Retina (tissue), 1 donor: ENCODE results near the gene HDAC9.

Experiments
- DNase-seq: peaks from one replicate; pipeline ENCODE4 v3.0.0-alpha.2; 2016

Gene HDAC9

DNA sequence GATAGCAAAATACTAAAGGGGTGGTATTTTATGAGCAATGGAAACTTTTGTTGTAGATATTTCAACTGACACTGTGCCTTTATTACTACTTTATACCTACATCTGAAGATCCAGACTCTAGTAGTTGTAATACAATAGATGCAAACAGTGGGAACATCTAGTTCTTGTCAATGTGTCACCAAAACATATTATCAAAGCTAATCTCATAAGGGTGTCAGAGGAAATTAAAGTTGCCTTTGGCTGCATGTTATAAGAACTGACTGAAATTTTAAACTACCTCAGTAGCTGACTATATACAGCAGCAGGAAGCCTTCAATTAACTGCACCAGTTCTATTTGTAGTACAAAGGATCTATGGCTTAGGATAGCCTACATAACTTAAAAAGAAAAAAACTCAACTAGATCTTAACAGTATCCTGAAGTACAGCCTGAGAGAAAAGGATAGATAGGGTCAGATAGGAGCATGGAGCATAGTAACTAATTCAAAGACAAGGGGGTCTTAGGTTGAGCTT is 30.9 kb downstream of the HDAC9 start:
- no peak for DNase-seq

DNA sequence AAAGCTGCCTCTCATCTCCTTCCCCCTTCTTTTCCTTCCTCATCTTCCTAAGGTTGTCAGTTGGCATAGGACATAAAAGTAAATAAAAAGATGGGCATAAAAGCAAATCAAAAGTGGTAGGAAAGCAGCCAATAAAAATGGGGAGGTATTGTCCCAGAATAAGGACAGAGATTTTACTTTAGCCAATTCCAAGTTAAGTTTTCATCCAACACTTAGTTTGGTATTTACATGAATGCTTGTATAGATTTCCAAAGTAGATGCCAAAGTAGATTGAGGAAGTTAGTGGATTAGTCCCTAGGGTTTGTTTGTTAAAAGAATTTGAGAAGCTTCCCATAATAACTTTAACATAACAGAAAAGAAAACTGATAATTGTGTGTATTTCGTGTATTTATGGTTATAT is 33.7 kb downstream of the HDAC9 start:
- no peak for DNase-seq

- DNase-seq: no peak
These were observed 35.0 kb downstream of the HDAC9 start for GRCh38 chr7:18530224-18531179.

DNA sequence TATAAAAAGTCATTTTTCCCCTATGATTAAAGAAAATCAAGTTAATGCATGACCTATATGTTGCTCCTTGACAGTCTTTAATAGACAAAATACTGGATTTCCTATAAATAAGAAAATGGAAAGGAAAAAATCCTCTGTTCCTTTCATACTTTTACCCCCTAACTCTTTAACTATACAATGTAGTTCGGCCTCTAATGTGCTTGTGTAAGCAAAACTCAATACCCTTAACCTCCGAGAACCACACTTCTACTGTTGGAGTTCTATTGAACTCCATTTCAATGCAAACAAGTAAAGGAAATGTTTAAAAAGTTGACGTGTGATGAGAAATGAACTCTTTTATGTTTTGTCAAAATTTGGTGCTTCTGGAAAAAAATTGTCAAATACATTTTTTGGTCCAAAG is 36.0 kb downstream of the HDAC9 start:
- no peak for DNase-seq

- no peak for DNase-seq
These were observed 37.3 kb downstream of the HDAC9 start for GRCh38 chr7:18532813-18533212.

- DNase-seq: no peak
These were observed 38.9 kb downstream of the HDAC9 start for GRCh38 chr7:18534481-18534880.

GRCh38 chr7:18535810-18536415 is 40.4 kb downstream of the HDAC9 start:
- no peak for DNase-seq

DNA sequence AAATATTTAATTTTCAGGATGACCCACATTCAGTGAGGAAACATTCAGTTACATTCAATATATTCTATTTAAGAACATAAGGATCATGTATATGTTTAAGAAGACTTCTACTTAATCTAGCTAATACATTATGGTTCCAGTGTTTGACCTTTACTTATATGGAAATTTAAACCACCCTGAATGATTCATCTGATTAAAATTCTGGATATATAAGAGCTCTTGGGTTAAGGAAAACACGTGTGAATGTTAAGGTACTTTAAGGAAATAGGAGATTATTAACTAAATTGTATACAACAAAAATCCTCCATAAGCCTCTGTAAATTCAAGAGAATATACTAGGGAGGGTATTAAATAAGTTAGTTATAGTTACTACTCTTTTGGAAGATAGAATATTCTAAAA is 40.9 kb downstream of the HDAC9 start:
- no peak for DNase-seq

GRCh38 chr7:18538554-18539250 is 43.2 kb downstream of the HDAC9 start:
- no peak for DNase-seq

GRCh38 chr7:18540396-18540795 is 44.8 kb downstream of the HDAC9 start:
- DNase-seq: no peak

- DNase-seq: no peak
These were observed 45.8 kb downstream of the HDAC9 start for GRCh38 chr7:18541181-18541870.

DNA sequence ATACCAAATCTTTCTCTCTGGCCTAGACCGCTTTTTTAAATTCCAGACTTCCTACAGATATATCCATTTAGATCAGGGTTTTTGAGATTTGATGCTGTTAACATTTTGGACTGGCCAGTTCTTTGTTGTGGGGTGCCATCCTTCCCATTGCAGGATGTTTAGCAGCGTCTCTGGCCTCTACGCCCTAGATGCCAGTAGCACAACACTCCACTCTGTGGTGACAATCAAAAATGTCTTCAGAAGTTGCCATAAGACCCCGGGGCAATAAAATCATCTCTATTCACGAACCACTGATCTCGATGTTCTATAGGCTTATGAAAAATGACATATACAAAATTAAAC is 46.3 kb downstream of the HDAC9 start:
- no peak for DNase-seq

- DNase-seq: no peak
These were observed 51.0 kb downstream of the HDAC9 start for GRCh38 chr7:18546576-18546975.

DNA sequence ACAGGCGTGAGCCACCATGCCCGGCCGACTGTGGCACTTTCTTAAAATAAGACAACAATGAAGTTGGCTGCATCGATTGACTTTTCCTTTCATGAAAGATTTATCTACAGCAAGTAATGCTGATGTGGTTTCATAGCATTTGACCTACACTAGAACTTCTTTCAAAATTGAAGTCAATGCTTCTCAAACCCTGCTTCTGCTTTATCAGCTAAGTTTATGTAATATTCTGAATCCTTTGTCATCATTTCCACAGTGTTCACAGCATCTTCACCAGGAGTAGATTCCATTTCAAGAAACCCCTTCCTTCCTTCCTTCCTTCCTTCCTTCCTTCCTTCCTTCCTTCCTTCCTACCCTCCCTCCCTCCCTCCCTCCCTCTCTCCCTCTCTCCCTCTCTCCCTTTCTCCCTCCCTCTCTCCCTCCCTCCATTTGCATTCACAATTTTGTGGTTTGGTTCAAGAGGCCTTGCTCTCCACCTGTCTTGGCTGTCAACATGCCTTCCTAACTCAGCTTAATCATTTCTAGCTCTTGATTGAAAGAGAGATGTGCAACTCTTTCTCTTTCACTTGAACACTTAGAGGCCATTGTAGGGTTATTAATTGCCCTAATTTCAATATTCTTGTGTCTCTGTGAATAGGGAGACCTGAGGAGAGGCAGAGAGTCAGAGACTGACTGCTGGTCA is 52.1 kb downstream of the HDAC9 start:
- no peak for DNase-seq

DNA sequence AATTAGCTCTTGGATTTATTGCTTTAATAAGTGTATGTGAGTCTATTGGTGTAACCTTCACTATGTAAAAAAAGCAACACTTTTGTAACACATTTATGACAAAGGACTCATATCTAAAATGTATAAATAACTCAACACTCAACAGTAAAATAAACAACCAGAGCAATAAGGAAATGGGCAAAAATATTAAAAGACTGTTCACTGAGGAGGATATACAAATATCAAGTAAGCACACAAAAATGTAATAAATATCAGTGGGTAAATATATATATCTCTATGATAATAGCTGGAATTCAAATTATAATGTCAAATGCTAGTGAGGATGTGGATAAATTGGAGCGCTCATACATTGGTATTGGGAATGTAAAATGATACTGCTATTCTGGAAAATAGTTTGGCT is 53.0 kb downstream of the HDAC9 start:
- DNase-seq: no peak

DNA sequence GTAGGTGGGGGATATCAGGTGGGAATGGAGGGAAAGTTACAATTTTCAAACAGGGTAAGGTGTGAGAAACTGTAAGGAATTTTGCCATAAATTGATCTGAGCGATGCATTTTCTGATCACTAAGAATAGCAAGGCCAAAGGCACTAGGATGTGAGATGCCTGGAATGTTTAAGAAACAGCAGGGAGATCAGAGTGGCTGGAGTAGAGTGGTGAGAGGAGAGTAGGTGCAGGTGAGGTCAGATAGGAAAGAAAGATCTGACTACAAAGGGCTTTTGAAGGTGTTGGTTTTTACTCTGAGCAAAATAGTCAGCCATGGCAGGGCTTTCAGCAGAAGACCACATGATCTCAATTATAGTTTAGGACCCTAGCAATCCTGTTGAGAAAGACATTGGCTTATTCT is 55.0 kb downstream of the HDAC9 start:
- DNase-seq: no peak

- no peak for DNase-seq
These were observed 56.9 kb downstream of the HDAC9 start for GRCh38 chr7:18552316-18552916.

- no peak for DNase-seq
These were observed 57.5 kb downstream of the HDAC9 start for GRCh38 chr7:18552943-18553604.

DNA sequence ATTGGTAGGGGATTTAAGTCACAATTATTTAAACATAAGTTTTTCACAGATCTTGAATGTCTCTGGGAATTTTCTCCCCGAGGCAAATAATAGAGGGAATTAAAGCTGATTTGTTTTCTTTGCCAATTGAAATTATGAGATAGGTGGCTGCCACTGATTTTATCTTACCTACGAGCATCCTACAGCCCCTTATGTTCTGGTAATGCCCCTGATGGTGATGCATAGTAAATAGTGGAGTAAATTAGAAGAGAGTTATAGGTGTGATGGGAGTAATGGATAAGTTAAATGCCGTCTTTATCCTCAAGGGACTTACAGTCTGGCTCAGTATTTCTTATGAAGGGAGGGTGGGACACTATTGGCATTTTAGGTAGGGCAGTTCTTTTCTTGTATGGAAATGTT is 58.1 kb downstream of the HDAC9 start:
- no peak for DNase-seq

- DNase-seq: no peak
These were observed 59.6 kb downstream of the HDAC9 start for GRCh38 chr7:18555120-18555519.

GRCh38 chr7:18555968-18556367 is 60.4 kb downstream of the HDAC9 start:
- DNase-seq: no peak
